Measurements from ENCODE around the gene ADAMTS12.
A peak's percentile ranks its signal among the peaks of the same experiment; 100 is the strongest.

The ADAMTS12 gene

GRCh38 chr5:33712664-33713063 is 179.1 kb downstream of the ADAMTS12 start:
- no peak for DNase-seq (ENCODE audit: low read depth)

GRCh38 chr5:33711094-33711679 is 180.6 kb downstream of the ADAMTS12 start:
- DNase-seq (ENCODE audit: low read depth): no peak

- no peak for DNase-seq (ENCODE audit: low read depth)
These were observed 188.9 kb downstream of the ADAMTS12 start for GRCh38 chr5:33702867-33703266.

GRCh38 chr5:33701951-33702350 is 189.8 kb downstream of the ADAMTS12 start:
- DNase-seq (ENCODE audit: low read depth): no peak

GRCh38 chr5:33701251-33701650 is 190.5 kb downstream of the ADAMTS12 start:
- no peak for DNase-seq (ENCODE audit: low read depth)

- no peak for DNase-seq (ENCODE audit: low read depth)
These were observed 195.4 kb downstream of the ADAMTS12 start for GRCh38 chr5:33696411-33696810.

- DNase-seq (ENCODE audit: low read depth): no peak
These were observed 198.8 kb downstream of the ADAMTS12 start for GRCh38 chr5:33692980-33693379.

GRCh38 chr5:33691856-33692255 is 199.9 kb downstream of the ADAMTS12 start:
- no peak for DNase-seq (ENCODE audit: low read depth)

GRCh38 chr5:33690374-33691135 is 201.2 kb downstream of the ADAMTS12 start:
- peak; percentile 90 for DNase-seq (ENCODE audit: low read depth)

- no peak for DNase-seq (ENCODE audit: low read depth)
These were observed 203.3 kb downstream of the ADAMTS12 start for GRCh38 chr5:33688526-33688925.

- DNase-seq (ENCODE audit: low read depth): no peak
These were observed 203.7 kb downstream of the ADAMTS12 start for GRCh38 chr5:33688066-33688465.

GRCh38 chr5:33685873-33686755 is 205.7 kb downstream of the ADAMTS12 start:
- no peak for DNase-seq (ENCODE audit: low read depth)

- no peak for DNase-seq (ENCODE audit: low read depth)
These were observed 207.2 kb downstream of the ADAMTS12 start for GRCh38 chr5:33684496-33685159.

GRCh38 chr5:33679791-33680190 is 212.0 kb downstream of the ADAMTS12 start:
- DNase-seq (ENCODE audit: low read depth): no peak

- no peak for DNase-seq (ENCODE audit: low read depth)
These were observed 215.8 kb downstream of the ADAMTS12 start for GRCh38 chr5:33675958-33676464.

- DNase-seq (ENCODE audit: low read depth): no peak
These were observed 220.0 kb downstream of the ADAMTS12 start for GRCh38 chr5:33671700-33672291.

- no peak for DNase-seq (ENCODE audit: low read depth)
These were observed 228.9 kb downstream of the ADAMTS12 start for GRCh38 chr5:33662722-33663427.

GRCh38 chr5:33659526-33660169 is 232.1 kb downstream of the ADAMTS12 start:
- DNase-seq (ENCODE audit: low read depth): no peak

GRCh38 chr5:33657804-33658440 is 233.9 kb downstream of the ADAMTS12 start:
- no peak for DNase-seq (ENCODE audit: low read depth)

- no peak for DNase-seq (ENCODE audit: low read depth)
These were observed 234.6 kb downstream of the ADAMTS12 start for GRCh38 chr5:33657176-33657575.

Measured in non-pigmented ciliary epithelial cell (primary cell).